ENCODE results near the gene TNRC6C. TPM values are rescaled to one million over a fixed set of nuclear protein-coding genes. Genes with fewer than 3 reads are reported as not detected.
"Not testable (repeated sequence)": the region's sequence is repeated elsewhere in the genome, so short reads cannot be mapped to it uniquely, and the experiment has no call there.

TNRC6C gene
- total RNA-seq, 2 donors from 2014 or later, result 31.0 to 48.1 TPM

- intact Hi-C loops (cut with DNase I), result no loop called here
- DNase-seq (ENCODE audit: low spot score), result no peak
Observed at GRCh38 chr17:77928519-77929179, 29.9 kb upstream of the TNRC6C start.

- intact Hi-C loops (cut with DNase I), result no loop called here
- no peak for DNase-seq (ENCODE audit: low spot score)
Observed at GRCh38 chr17:77929180-77929564, 29.3 kb upstream of the TNRC6C start.

- intact Hi-C loops (cut with DNase I), result no loop called here
- DNase-seq (ENCODE audit: low spot score), result no peak
Observed at GRCh38 chr17:77929871-77930436, 28.5 kb upstream of the TNRC6C start.

- DNase-seq (ENCODE audit: low spot score), result no peak
- intact Hi-C loops (cut with DNase I), result no loop called here
Observed at GRCh38 chr17:77930780-77931768, 27.4 kb upstream of the TNRC6C start.

GRCh38 chr17:77933777-77934398 lies 24.6 kb upstream of the TNRC6C start:
- intact Hi-C loops (cut with DNase I), result no loop called here

GRCh38 chr17:77935121-77935571 lies 23.4 kb upstream of the TNRC6C start:
- intact Hi-C loops (cut with DNase I), result no loop called here
- no peak for DNase-seq (ENCODE audit: low spot score)

More at GRCh38 chr17:77933777-77934398, 24.6 kb upstream of the TNRC6C start:
- no peak for DNase-seq (ENCODE audit: low spot score)

GRCh38 chr17:77935744-77936143 lies 22.8 kb upstream of the TNRC6C start:
- DNase-seq (ENCODE audit: low spot score); intact Hi-C loops (cut with DNase I): not testable (repeated sequence)

- intact Hi-C loops (cut with DNase I), result no loop called here
- no peak for DNase-seq (ENCODE audit: low spot score)
Observed at GRCh38 chr17:77936881-77937280, 21.6 kb upstream of the TNRC6C start.

- intact Hi-C loops (cut with DNase I), result no loop called here
- DNase-seq (ENCODE audit: low spot score), result no peak
Observed at GRCh38 chr17:77941004-77941403, 17.5 kb upstream of the TNRC6C start.

- no peak for DNase-seq (ENCODE audit: low spot score)
- intact Hi-C loops (cut with DNase I), result no loop called here
Observed at GRCh38 chr17:77942112-77942988, 16.2 kb upstream of the TNRC6C start.

GRCh38 chr17:77943971-77944370 lies 14.5 kb upstream of the TNRC6C start:
- intact Hi-C loops (cut with DNase I), result no loop called here
- DNase-seq (ENCODE audit: low spot score), result no peak

GRCh38 chr17:77944390-77945222 lies 13.9 kb upstream of the TNRC6C start:
- DNase-seq (ENCODE audit: low spot score), result no peak
- intact Hi-C loops (cut with DNase I), result no loop called here

GRCh38 chr17:77946900-77947645 lies 11.4 kb upstream of the TNRC6C start:
- no peak for DNase-seq (ENCODE audit: low spot score)
- intact Hi-C loops (cut with DNase I), result no loop called here

GRCh38 chr17:77948690-77949114 lies 9.8 kb upstream of the TNRC6C start:
- DNase-seq (ENCODE audit: low spot score), result no peak
- intact Hi-C loops (cut with DNase I), result no loop called here

GRCh38 chr17:77951123-77951522 lies 7.4 kb upstream of the TNRC6C start:
- intact Hi-C loops (cut with DNase I), result no loop called here
- DNase-seq (ENCODE audit: low spot score), result no peak

- intact Hi-C loops (cut with DNase I), result no loop called here
- no peak for DNase-seq (ENCODE audit: low spot score)
Observed at GRCh38 chr17:77952368-77952767, 6.1 kb upstream of the TNRC6C start.

GRCh38 chr17:77957235-77957856 lies 1.2 kb upstream of the TNRC6C start:
- DNase-seq (ENCODE audit: low spot score), result no peak
- intact Hi-C loops (cut with DNase I), result no loop called here

Data from posterior vena cava (tissue), 2 donors.